GM18508 (cell line): Measurements from ENCODE around the gene TOMM22.

Source experiments
- ATAC-seq: cut with Tn5 transposase; IDR thresholded peaks from one replicate; pipeline ENCODE4 v1.9.1; 2021; ENCODE audit warnings: moderate number of reproducible peaks; ENCODE audit not compliant: insufficient read depth, unreplicated experiment

The TOMM22 gene

GRCh38 chr22:38712486-38713207, 30.9 kb downstream of the TOMM22 start:
- no peak for ATAC-seq

- no peak for ATAC-seq
Observed at GRCh38 chr22:38713921-38714320, 32.2 kb downstream of the TOMM22 start.

- ATAC-seq: no peak
Observed at GRCh38 chr22:38715176-38715764, 33.5 kb downstream of the TOMM22 start.

- no peak for ATAC-seq
Observed at GRCh38 chr22:38715852-38716251, 34.1 kb downstream of the TOMM22 start.

- ATAC-seq: no peak
Observed at GRCh38 chr22:38716271-38716670, 34.5 kb downstream of the TOMM22 start.

GRCh38 chr22:38716826-38717225, 35.1 kb downstream of the TOMM22 start:
- no peak for ATAC-seq

- ATAC-seq: no peak
Observed at GRCh38 chr22:38717244-38717643, 35.5 kb downstream of the TOMM22 start.

GRCh38 chr22:38718414-38718813, 36.7 kb downstream of the TOMM22 start:
- ATAC-seq: no peak

GRCh38 chr22:38719196-38719595, 37.4 kb downstream of the TOMM22 start:
- no peak for ATAC-seq

GRCh38 chr22:38720350-38720749, 38.6 kb downstream of the TOMM22 start:
- ATAC-seq: no peak

- ATAC-seq: no peak
Observed at GRCh38 chr22:38721551-38721950, 39.8 kb downstream of the TOMM22 start.

GRCh38 chr22:38724176-38724575, 42.4 kb downstream of the TOMM22 start:
- ATAC-seq: no peak

GRCh38 chr22:38724926-38725571, 43.3 kb downstream of the TOMM22 start:
- ATAC-seq: no peak

GRCh38 chr22:38725900-38726655, 44.3 kb downstream of the TOMM22 start:
- ATAC-seq: no peak

- no peak for ATAC-seq
Observed at GRCh38 chr22:38727123-38727522, 45.4 kb downstream of the TOMM22 start.

GRCh38 chr22:38727530-38728451, 46.0 kb downstream of the TOMM22 start:
- ATAC-seq: no peak

- no peak for ATAC-seq
Observed at GRCh38 chr22:38728871-38729796, 47.4 kb downstream of the TOMM22 start.

GRCh38 chr22:38729946-38730345, 48.2 kb downstream of the TOMM22 start:
- ATAC-seq: no peak

GRCh38 chr22:38730411-38730871, 48.7 kb downstream of the TOMM22 start:
- ATAC-seq: no peak
